Parathyroid adenoma (tissue), 2 donors: ENCODE data around the gene P2RX4.

Experiments
- H2AFZ ChIP-seq: fragments of 300-600 bp; sonication (generic); one replicate; pipeline ENCODE4 v1.7.0; 2017; ENCODE audit warnings: antibody characterized with exemption, mild to moderate bottlenecking
- H3K27ac ChIP-seq: fragments of 300-600 bp; sonication (generic); one replicate; pipeline ENCODE4 v1.7.0; 2017
- H3K27me3 ChIP-seq: fragments of 300-600 bp; sonication (generic); one replicate; pipeline ENCODE4 v1.7.0; 2017; ENCODE audit warnings: low read length; ENCODE audit not compliant: control insufficient read depth, insufficient read depth
- H3K36me3 ChIP-seq: fragments of 300-600 bp; sonication (generic); one replicate; pipeline ENCODE4 v1.7.0; 2017; ENCODE audit warnings: low read length; ENCODE audit not compliant: control insufficient read depth, insufficient read depth
- H3K4me1 ChIP-seq: fragments of 300-600 bp; sonication (generic); one replicate; pipeline ENCODE4 v1.7.0; 2017; ENCODE audit warnings: control low read depth
- H3K4me2 ChIP-seq: fragments of 300-600 bp; sonication (generic); one replicate; pipeline ENCODE4 v1.7.0; 2017; ENCODE audit warnings: low read length
- H3K4me3 ChIP-seq: fragments of 300-600 bp; sonication (generic); one replicate; pipeline ENCODE4 v1.7.0; 2017; ENCODE audit warnings: low read depth, low read length
- H3K79me2 ChIP-seq: fragments of 300-600 bp; sonication (generic); one replicate; pipeline ENCODE4 v1.7.0; 2017; ENCODE audit warnings: control low read depth
- H3K9ac ChIP-seq: fragments of 300-600 bp; sonication (generic); one replicate; pipeline ENCODE4 v1.7.0; 2017; ENCODE audit warnings: mild to moderate bottlenecking
- H3K9me3 ChIP-seq: fragments of 300-600 bp; sonication (generic); one replicate; pipeline ENCODE4 v1.7.0; 2017; ENCODE audit warnings: low read length; ENCODE audit not compliant: control insufficient read depth
- CTCF ChIP-seq: fragments of 300-600 bp; sonication (generic); IDR thresholded peaks from one replicate; pipeline ENCODE4 v1.7.0; 2017; ENCODE audit warnings: antibody characterized with exemption, mild to moderate bottlenecking
- donor health status: primary hyperparathyroidism.

P2RX4 gene

DNA sequence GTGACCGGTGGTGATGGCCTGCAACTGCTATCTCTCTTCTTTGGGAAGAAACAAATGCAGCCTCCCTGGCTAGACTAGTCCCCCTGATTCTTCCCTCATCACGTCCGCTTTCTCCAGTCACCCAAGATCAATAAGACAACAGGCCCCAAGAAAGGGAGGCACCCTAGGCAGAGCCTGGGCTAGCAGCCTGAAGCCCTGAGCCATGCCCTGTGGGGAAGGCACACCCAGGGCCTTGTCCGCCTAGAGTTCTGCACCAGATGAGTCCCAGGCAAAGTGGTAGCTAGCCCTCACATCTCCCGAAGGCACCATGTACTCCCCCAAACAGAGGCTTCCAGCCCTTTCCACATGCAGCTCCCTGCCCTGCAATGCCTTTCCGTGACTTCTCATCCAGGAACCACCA lies 51.5 kb downstream of the P2RX4 start:
- Histone ChIP-seq H3K27me3 (no peaks in the 10 kb centered on the region), H3K79me2 (no peaks in the 10 kb centered on the region), H3K4me2 (no peak overlapping the region), H3K27ac (no peak overlapping the region), H3K4me1 (no peaks in the 10 kb centered on the region), H3K9me3 (no peaks in the 10 kb centered on the region), H3K4me3 (no peak overlapping the region), H2AFZ (no peak overlapping the region), H3K9ac (no peak overlapping the region), H3K36me3 (no peaks in the 10 kb centered on the region)
- no peak for TF ChIP-seq CTCF

DNA sequence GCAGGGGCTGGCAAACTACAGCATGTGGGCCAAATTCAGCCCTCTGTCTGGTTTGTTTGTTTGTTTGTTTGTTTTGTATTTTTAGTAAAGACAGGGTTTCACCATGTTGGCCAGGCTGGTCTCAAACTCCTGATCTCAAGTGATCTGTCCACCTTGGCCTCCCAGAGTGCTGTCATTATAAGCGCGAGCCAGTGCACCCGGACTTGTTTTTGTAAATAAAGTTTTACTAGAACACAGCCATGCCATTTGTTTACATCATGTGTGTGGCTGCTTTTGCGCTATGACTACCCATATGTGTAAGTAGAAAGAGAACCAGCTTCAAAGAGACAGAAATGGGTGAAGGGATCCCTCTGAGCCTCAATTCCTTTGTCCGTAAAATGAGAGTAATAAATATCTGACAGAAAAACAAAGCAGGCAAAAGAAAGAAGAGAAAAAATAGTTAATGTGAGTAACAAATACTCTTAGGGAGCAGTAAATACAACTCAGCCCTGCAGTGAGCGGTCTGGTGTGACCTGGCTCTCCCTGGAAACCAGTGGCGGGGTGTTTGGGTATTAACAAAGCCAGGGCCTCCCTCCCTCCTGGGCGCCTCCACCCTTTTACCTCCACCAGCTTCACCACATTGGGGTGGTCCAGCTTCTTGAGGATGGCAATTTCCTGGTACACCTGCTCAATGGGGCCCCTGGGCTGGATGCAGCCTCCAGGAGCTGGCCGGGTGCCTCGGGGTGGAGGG lies 53.4 kb downstream of the P2RX4 start:
- Histone ChIP-seq H3K79me2 (no peaks in the 10 kb centered on the region), H3K4me1 (no peaks in the 10 kb centered on the region), H3K4me3 (no peak overlapping the region), H2AFZ (no peak overlapping the region), H3K9ac (no peak overlapping the region), H3K4me2 (no peak overlapping the region), H3K36me3 (no peaks in the 10 kb centered on the region), H3K27ac (no peak overlapping the region), H3K9me3 (no peaks in the 10 kb centered on the region), H3K27me3 (no peaks in the 10 kb centered on the region)
- no peak for TF ChIP-seq CTCF

DNA sequence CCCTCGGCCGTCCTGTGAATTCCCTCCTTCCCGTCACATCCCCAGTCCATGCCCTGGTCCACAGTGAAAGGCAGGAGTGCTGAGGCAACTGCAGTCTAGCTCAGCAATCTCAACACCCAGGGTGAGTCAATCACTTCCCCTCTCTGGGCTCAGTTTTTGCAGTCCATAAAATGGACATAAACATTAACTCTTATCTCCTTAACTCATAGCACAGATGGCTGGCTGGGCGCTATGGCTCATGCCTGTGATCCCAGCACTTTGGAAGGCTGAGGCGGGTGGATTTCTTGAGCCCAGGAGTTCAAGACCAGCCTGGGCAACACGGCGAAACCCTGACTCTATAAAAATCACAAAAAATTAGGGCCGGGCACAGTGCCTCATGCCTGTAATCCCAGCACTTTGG lies 54.2 kb downstream of the P2RX4 start:
- H3K9ac ChIP-seq: no peak overlapping the region
- H3K27ac ChIP-seq: no peak overlapping the region
- H3K36me3 ChIP-seq: no peaks in the 10 kb centered on the region
- H3K27me3 ChIP-seq: no peaks in the 10 kb centered on the region
- H3K9me3 ChIP-seq: no peaks in the 10 kb centered on the region
- no peak overlapping the region for H3K4me2 ChIP-seq
- no peaks in the 10 kb centered on the region for H3K79me2 ChIP-seq
- H2AFZ ChIP-seq: no peak overlapping the region
- no peak for TF ChIP-seq CTCF
- no peaks in the 10 kb centered on the region for H3K4me1 ChIP-seq
- no peak overlapping the region for H3K4me3 ChIP-seq

DNA sequence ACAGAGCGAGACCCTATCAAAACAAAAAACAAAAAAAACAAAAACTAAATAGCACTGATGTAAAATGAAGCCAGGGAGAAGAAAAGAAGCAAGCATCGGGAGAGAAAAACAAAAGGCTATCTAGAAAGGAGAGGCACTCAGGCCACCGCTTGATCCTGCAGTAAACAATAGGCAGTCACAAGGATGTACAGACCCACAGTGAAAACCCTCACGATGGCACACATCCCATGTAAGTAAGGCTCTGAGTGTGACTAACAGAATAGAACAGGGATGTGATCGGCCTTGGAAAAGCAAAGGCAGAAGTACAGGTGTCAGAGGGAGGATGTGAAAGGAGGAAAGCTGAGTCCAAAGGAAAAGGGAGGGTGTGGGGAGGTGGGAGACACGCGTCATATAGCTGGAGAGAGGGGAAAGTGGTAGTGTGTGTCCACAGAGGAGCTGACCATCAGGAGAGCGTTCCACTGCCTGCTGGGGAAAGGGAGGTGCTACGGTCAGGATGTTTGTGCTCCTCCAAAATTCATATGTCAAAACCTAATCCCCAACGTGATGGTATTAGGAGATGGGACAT lies 55.1 kb downstream of the P2RX4 start:
- Histone ChIP-seq H3K79me2 (no peaks in the 10 kb centered on the region), H3K27me3 (no peaks in the 10 kb centered on the region), H3K4me1 (no peaks in the 10 kb centered on the region), H3K4me3 (no peak overlapping the region), H3K36me3 (no peaks in the 10 kb centered on the region), H3K4me2 (no peak overlapping the region), H3K9ac (no peak overlapping the region), H3K27ac (no peak overlapping the region), H2AFZ (no peak overlapping the region), H3K9me3 (no peaks in the 10 kb centered on the region)
- TF ChIP-seq CTCF: no peak

DNA sequence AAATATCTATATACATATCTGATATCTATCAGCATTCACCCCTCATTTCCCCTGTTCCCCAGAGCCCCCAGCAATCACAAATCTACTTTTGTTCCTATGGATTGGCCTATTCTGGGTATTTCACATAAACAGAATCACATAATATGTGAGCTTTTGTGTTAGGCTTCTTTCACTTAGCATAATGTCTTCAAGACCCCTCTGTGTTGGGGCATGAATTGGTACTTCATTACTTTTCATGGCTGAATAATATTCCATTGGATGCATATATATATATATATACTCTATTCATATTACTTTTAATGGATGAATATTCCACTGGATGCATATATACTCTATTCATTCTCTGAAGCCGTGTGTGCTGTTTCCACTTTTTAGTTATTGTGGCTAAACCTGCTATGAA lies 57.9 kb downstream of the P2RX4 start:
- no peak for TF ChIP-seq CTCF
- H3K36me3 ChIP-seq: no peaks in the 10 kb centered on the region
- H3K27me3 ChIP-seq: no peaks in the 10 kb centered on the region
- no peak overlapping the region for H2AFZ ChIP-seq
- H3K27ac ChIP-seq: no peak overlapping the region
- no peaks in the 10 kb centered on the region for H3K9me3 ChIP-seq
- H3K9ac ChIP-seq: no peak overlapping the region
- H3K4me1 ChIP-seq: no peaks in the 10 kb centered on the region
- H3K79me2 ChIP-seq: no peaks in the 10 kb centered on the region
- no peak overlapping the region for H3K4me3 ChIP-seq
- no peak overlapping the region for H3K4me2 ChIP-seq
